Panc1 (cell line): ENCODE data around the gene IGFL4. TPM values are rescaled to one million over a fixed set of nuclear protein-coding genes. Genes with fewer than 3 reads are reported as not detected.

Source experiments
- ATAC-seq: fragments of 200-7000 bp; cut with Tn5 transposase; 2 replicates; pipeline ENCODE4 v1.9.1; 2020; ENCODE audit warnings: mild to moderate bottlenecking, moderate library complexity
- BruUV-seq: library from RNA; stranded (reverse); fragments of 400-500 nt; replicated peaks from 2 replicates; lab custom pipeline; 2021; lab: Mats Ljungman, UMichigan
- CTCF ChIA-PET: fragments of 300-600 bp; sonication (Branson Sonifier 250); formaldehyde crosslinking; loops from one replicate; lab custom pipeline; 2022; ENCODE audit warnings: antibody characterized with exemption; lab: Charles Lee
- POLR2A ChIA-PET: fragments of 300-600 bp; sonication (Branson Sonifier 250); formaldehyde crosslinking; loops from one replicate; lab custom pipeline; 2022; ENCODE audit warnings: antibody characterized with exemption; lab: Charles Lee
- DNase-seq: peaks from one replicate; pipeline ENCODE4 v3.0.0-alpha.2; 2010; ENCODE audit warnings: low read depth, low spot score
- H3K27ac ChIP-seq: 2 replicates; pipeline ENCODE4 v1.5.1; 2011; ENCODE audit warnings: mild to moderate bottlenecking, low read length, inconsistent platforms
- H3K27me3 ChIP-seq: fragments of 200-500 bp; sonication (Bioruptor generic); 2 replicates; pipeline ENCODE4 v1.6.0; 2014; ENCODE audit warnings: low read length, inconsistent platforms; ENCODE audit not compliant: control insufficient read depth, insufficient read depth
- H3K36me3 ChIP-seq: fragments of 200-500 bp; sonication (Bioruptor generic); 2 replicates; pipeline ENCODE4 v1.5.1; 2014; ENCODE audit warnings: inconsistent platforms, mild to moderate bottlenecking, low read length, moderate library complexity; ENCODE audit not compliant: control insufficient read depth, insufficient read depth
- H3K4me1 ChIP-seq: 2 replicates; pipeline ENCODE4 v1.5.1; 2011; ENCODE audit warnings: inconsistent platforms, mild to moderate bottlenecking, low read length, moderate library complexity; ENCODE audit not compliant: control insufficient read depth, insufficient read depth
- H3K4me3 ChIP-seq, 2 experiments: 2 replicates each; pipeline ENCODE4 v1.5.1; 2011 to 2012; ENCODE audit warnings: low read depth in 2 of 2, low read length in 2 of 2, mild to moderate bottlenecking in 2 of 2, inconsistent platforms in 1 of 2, moderate library complexity in 1 of 2
- H3K9me3 ChIP-seq: fragments of 200-500 bp; sonication (Bioruptor generic); 2 replicates; pipeline ENCODE4 v1.5.1; 2014; ENCODE audit warnings: low read depth, mild to moderate bottlenecking, inconsistent platforms, low read length, moderate library complexity; ENCODE audit not compliant: control insufficient read depth, insufficient read depth
- CTCF ChIP-seq: fragments of 450-650 bp; IDR thresholded peaks from 2 replicates; pipeline ENCODE4 v1.5.1; 2017; ENCODE audit warnings: mild to moderate bottlenecking
- POLR2AphosphoS5 ChIP-seq: IDR thresholded peaks from 2 replicates; pipeline ENCODE4 v1.6.1; 2012; ENCODE audit warnings: mild to moderate bottlenecking, low read depth, low read length, moderate library complexity
- REST ChIP-seq, 2 experiments: IDR thresholded peaks; 2 replicates each; pipeline ENCODE4 v1.6.1; 2011 to 2012; ENCODE audit warnings: low read depth in 2 of 2, control low read depth in 1 of 2, low read length in 1 of 2, mild to moderate bottlenecking in 1 of 2, moderate library complexity in 1 of 2; ENCODE audit not compliant: insufficient read depth in 1 of 2
- SIN3A ChIP-seq: IDR thresholded peaks from 2 replicates; pipeline ENCODE4 v1.6.1; 2012; ENCODE audit warnings: low read depth, mild to moderate bottlenecking, low read length, moderate library complexity, borderline replicate concordance; ENCODE audit not compliant: insufficient read depth
- TCF7L2 ChIP-seq: IDR thresholded peaks from 2 replicates; pipeline ENCODE4 v1.6.1; 2011; ENCODE audit warnings: mild to moderate bottlenecking, low read depth, low read length, inconsistent platforms
- in situ Hi-C: cut with HindIII; loops from 2 replicates; pipeline ENCODE4 v1.10.0; 2016; ENCODE audit warnings: low sequenced_read_pairs, low pct_unique_long_range_greater_than_20kb
- intact Hi-C: fragments of 100-400 bp; cut with micrococcal nuclease; formaldehyde crosslinking; loops from one replicate; pipeline ENCODE4 v1.10.0; 2022; ENCODE audit not compliant: unreplicated experiment
- total RNA-seq: library from RNA; stranded (reverse); gene quantifications from one replicate; pipeline ENCODE4 v1.2.1, GENCODE V29; 2021; ENCODE audit not compliant: unreplicated experiment

Gene IGFL4
- total RNA-seq, 1 experiment from 2014 or later: 0.39 TPM

GRCh38 chr19:46019270-46019669, 21.5 kb downstream of the IGFL4 start:
- intact Hi-C loops (no loop called here), in situ Hi-C loops (no loop called here)
- CTCF ChIA-PET: interaction anchor here (0.6 kb wide), 1 partner anchor 237 kb away, joined by 3 read pairs; no protein-coding TSS in a partner anchor
- Histone ChIP-seq H3K4me3 (no peak overlapping the region), H3K4me1 (peaks cover 3% of the 10 kb centered on the region; the same call in 1 of the 2 replicates), H3K36me3 (no peaks in the 10 kb centered on the region), H3K27me3 (no peaks in the 10 kb centered on the region), H3K9me3 (no peaks in the 10 kb centered on the region), H3K27ac (no peak overlapping the region)
- TF ChIP-seq TCF7L2 (no peak), CTCF (no peak), SIN3A (no peak), REST (IDR thresholded peaks at IDR 0.05; ENCODE audit: insufficient read depth in 1 of 2, low read depth in 2 of 2, low read length in 1 of 2) (no peak), POLR2AphosphoS5 (no peak)
- DNase-seq (no peak), ATAC-seq (no peak)
- POLR2A ChIA-PET: no interaction called here
- BruUV-seq: TSS peak; percentile 84

GRCh38 chr19:46018729-46019251, 22.0 kb downstream of the IGFL4 start:
- Histone ChIP-seq H3K27ac (no peak overlapping the region), H3K4me3 (no peak overlapping the region), H3K4me1 (peaks cover 3% of the 10 kb centered on the region; the same call in 1 of the 2 replicates), H3K36me3 (no peaks in the 10 kb centered on the region), H3K27me3 (no peaks in the 10 kb centered on the region), H3K9me3 (no peaks in the 10 kb centered on the region)
- in situ Hi-C loops: no loop called here
- TF ChIP-seq REST (IDR thresholded peaks at IDR 0.05; ENCODE audit: insufficient read depth in 1 of 2, low read depth in 2 of 2, low read length in 1 of 2) (no peak), SIN3A (no peak), TCF7L2 (no peak), CTCF (no peak), POLR2AphosphoS5 (no peak)
- ChIA-PET POLR2A (no interaction called here), CTCF (interaction anchor here (0.6 kb wide), 1 partner anchor 238 kb away, joined by 3 read pairs; no protein-coding TSS in a partner anchor)
- DNase-seq (no peak), ATAC-seq (no peak)
- intact Hi-C loops: no loop called here
- BruUV-seq: no TSS peak
